HepG2 (cell line): ENCODE measurements around the gene C10orf67. TPM values are rescaled to one million over a fixed set of nuclear protein-coding genes. Genes with fewer than 3 reads are reported as not detected.
A peak's percentile ranks its signal among the peaks of the same experiment; 100 is the strongest.

Experiments used
- ATAC-seq: fragments of 200-7000 bp; cut with Tn5 transposase; 3 replicates; pipeline ENCODE4 v1.9.1; 2020; ENCODE audit warnings: mild to moderate bottlenecking, moderate library complexity
- BruUV-seq: library from RNA; stranded (reverse); fragments of 400-500 nt; replicated peaks from 2 replicates; lab custom pipeline; 2021; lab: Mats Ljungman, UMichigan
- CTCF ChIA-PET: fragments of 300-600 bp; formaldehyde crosslinking; extraction: SDS; loops from one replicate; lab custom pipeline; 2021; ENCODE audit warnings: low total read pairs, inconsistent platforms, low intra/inter-chr PET ratio; lab: Yijun Ruan, JAX
- POLR2A ChIA-PET: fragments of 350-600 bp; sonication (Branson Sonifier 250); formaldehyde crosslinking; loops from one replicate; lab custom pipeline; 2020; ENCODE audit warnings: antibody characterized with exemption, inconsistent platforms; lab: Yijun Ruan, JAX
- DNase-seq: peaks from one replicate; pipeline ENCODE4 v3.0.0-alpha.2; 2015; ENCODE audit warnings: low spot score
- FAIRE-seq: peaks from 3 replicates; lab custom pipeline; 2011; peaks lifted over from hg19 to GRCh38; lab: Jason Lieb, UNC
- H2AFZ ChIP-seq: one replicate; pipeline ENCODE4 v1.6.1; 2011; ENCODE audit warnings: low read length, inconsistent platforms
- H3K27ac ChIP-seq: fragments of 300-600 bp; 3 replicates; pipeline ENCODE4 v1.8.0; 2011; ENCODE audit warnings: mixed run types, mild to moderate bottlenecking, mixed read lengths, low read length, inconsistent platforms; ENCODE audit not compliant: insufficient read depth; ENCODE audit errors: extremely low read length
- H3K27me3 ChIP-seq, 2 experiments: fragments of 200-600 bp in 1 of 2; 2 replicates in 1 of 2; 3 replicates in 1 of 2; pipeline versions ENCODE4 v1.6.0 to v1.8.0; 2011; ENCODE audit warnings: low read length in 2 of 2, mild to moderate bottlenecking in 2 of 2, moderate library complexity in 2 of 2, inconsistent platforms in 1 of 2; ENCODE audit not compliant: insufficient read depth in 2 of 2, control insufficient read depth in 1 of 2
- H3K36me3 ChIP-seq, 2 experiments: fragments of 200-600 bp in 1 of 2; replicated peaks in 1 of 2; 2 replicates in 1 of 2; 3 replicates in 1 of 2; pipeline versions ENCODE4 v1.5.1 to v1.8.0; 2011; ENCODE audit warnings: low read length in 2 of 2, inconsistent platforms in 1 of 2; ENCODE audit not compliant: insufficient read depth in 2 of 2, control insufficient read depth in 1 of 2
- H3K4me1 ChIP-seq: 2 replicates; pipeline ENCODE4 v1.5.1; 2012; ENCODE audit warnings: low read length, inconsistent platforms; ENCODE audit not compliant: insufficient read depth
- H3K4me2 ChIP-seq: 2 replicates; pipeline ENCODE4 v1.6.0; 2011; ENCODE audit warnings: low read depth, low read length, inconsistent platforms
- H3K4me3 ChIP-seq, 3 experiments: fragments of 200-600 bp in 1 of 3; sonication (generic), shearing (Covaris generic) in 1 of 3; replicated peaks in 1 of 3; 2 replicates each; pipeline ENCODE4 v1.5.1; 2011 to 2016; ENCODE audit warnings: low read length in 3 of 3, inconsistent platforms in 2 of 3, low read depth in 2 of 3, mild to moderate bottlenecking in 2 of 3, control low read depth in 1 of 3, mixed read lengths in 1 of 3; ENCODE audit not compliant: insufficient read depth in 1 of 3
- H3K79me2 ChIP-seq: one replicate; pipeline ENCODE4 v1.6.1; 2011; ENCODE audit warnings: low read length, inconsistent platforms; ENCODE audit not compliant: insufficient read depth
- H3K9ac ChIP-seq: 2 replicates; pipeline ENCODE4 v1.6.0; 2011; ENCODE audit warnings: mild to moderate bottlenecking, low read depth, low read length, inconsistent platforms; ENCODE audit not compliant: insufficient read depth
- H3K9me3 ChIP-seq: 2 replicates; pipeline ENCODE4 v1.5.1; 2012; ENCODE audit warnings: mild to moderate bottlenecking, low read length
- H4K20me1 ChIP-seq: 2 replicates; pipeline ENCODE4 v1.6.0; 2011; ENCODE audit warnings: inconsistent platforms, mild to moderate bottlenecking, low read length, moderate library complexity; ENCODE audit not compliant: insufficient read depth
- HNF4A ChIP-seq: sonication (generic); formaldehyde crosslinking; IDR thresholded peaks from 2 replicates; pipeline ENCODE4 v1.4.0; 2020; ENCODE audit warnings: missing genetic modification reagents
- HNF4G ChIP-seq, 2 experiments: sonication (generic) in 1 of 2; formaldehyde crosslinking in 1 of 2; IDR thresholded peaks; 2 replicates each; pipeline versions ENCODE4 v1.4.0 to v1.6.1; 2011 to 2020; ENCODE audit warnings: borderline replicate concordance in 2 of 2, low read depth in 2 of 2, mild to moderate bottlenecking in 2 of 2, low read length in 1 of 2, missing genetic modification reagents in 1 of 2, moderate library complexity in 1 of 2
- NFE2L1 ChIP-seq: sonication (generic); formaldehyde crosslinking; IDR thresholded peaks from 2 replicates; pipeline ENCODE4 v1.4.0; 2020; ENCODE audit warnings: missing genetic modification reagents, mild to moderate bottlenecking, borderline replicate concordance
- PATZ1 ChIP-seq: sonication (generic); formaldehyde crosslinking; IDR thresholded peaks from 2 replicates; pipeline ENCODE4 v1.4.0; 2020; ENCODE audit warnings: missing genetic modification reagents
- SALL1 ChIP-seq: sonication (generic); formaldehyde crosslinking; IDR thresholded peaks from 2 replicates; pipeline ENCODE4 v1.8.0; 2022; ENCODE audit warnings: mild to moderate bottlenecking, missing genetic modification reagents
- ZBTB38 ChIP-seq: sonication (generic); formaldehyde crosslinking; IDR thresholded peaks from 2 replicates; pipeline ENCODE4 v1.5.1; 2020; ENCODE audit warnings: mild to moderate bottlenecking, missing genetic modification reagents
- ZBTB43 ChIP-seq: sonication (generic); formaldehyde crosslinking; conservative IDR thresholded peaks from 2 replicates; pipeline ENCODE4 v1.4.0; 2020; ENCODE audit warnings: missing genetic modification reagents
- ZBTB7A ChIP-seq: sonication (generic); formaldehyde crosslinking; IDR thresholded peaks from 2 replicates; pipeline ENCODE4 v1.8.0; 2022; ENCODE audit warnings: mild to moderate bottlenecking, missing genetic modification reagents
- ZNF292 ChIP-seq: sonication (generic); formaldehyde crosslinking; IDR thresholded peaks from 2 replicates; pipeline ENCODE4 v1.8.1; 2022; ENCODE audit warnings: mild to moderate bottlenecking, low read depth, missing genetic modification reagents, borderline replicate concordance
- ZNF337 ChIP-seq: sonication (generic); formaldehyde crosslinking; IDR thresholded peaks from 2 replicates; pipeline ENCODE4 v1.5.1; 2020; ENCODE audit warnings: missing genetic modification reagents, low read depth, mild to moderate bottlenecking, borderline replicate concordance
- WGBS: methylation state at CpG from one replicate; pipeline ENCODE4 v1.1.6; 2017; ENCODE audit warnings: low lambda C conversion rate; 5-methylcytosine and 5-hydroxymethylcytosine counted together
- in situ Hi-C: cut with HindIII; loops from 2 replicates; pipeline ENCODE4 v1.10.0; 2017; ENCODE audit warnings: low pct_unique_long_range_greater_than_20kb; ENCODE audit not compliant: extremely low pct_ligation_motif_present
- intact Hi-C: fragments of 100-400 bp; cut with micrococcal nuclease; formaldehyde crosslinking; loops from one replicate; pipeline ENCODE4 v1.10.0; 2022; ENCODE audit not compliant: unreplicated experiment
- polyA plus RNA-seq, 8 experiments: library from polyadenylated mRNA; depleted of rRNA in 3 of 8; stranded (reverse) in 7 of 8; unstranded in 1 of 8; fragments of >200 nt; fragmentation: Illumina TruSeq in 4 of 8; extraction: Trizol in 4 of 8; gene quantifications; 2 replicates each; pipeline versions ENCODE4 v1.2.1 to v1.2.3, GENCODE V29; 2011 to 2016; ENCODE audit warnings: low read depth in 4 of 8, missing spikeins in 1 of 8, mixed read lengths in 1 of 8; ENCODE audit not compliant: insufficient read depth in 1 of 8
- total RNA-seq, 5 experiments: library from RNA; depleted of rRNA; stranded (reverse); fragments of >200 nt; fragmentation: Illumina TruSeq; extraction: Trizol; gene quantifications; 2 replicates each; pipeline ENCODE4 v1.2.3, GENCODE V29; 2016; ENCODE audit warnings: low read depth in 1 of 5

Gene C10orf67
- total and polyA plus RNA-seq, 2 of the 13 experiments (the other 11 are each of a cell fraction or from before 2014, with no cell fraction given), result not detected

- DNase-seq, result no peak
- Histone ChIP-seq H2AFZ (no peak overlapping the region), H3K4me3 (no peak overlapping the region), H3K79me2 (no peaks in the 10 kb centered on the region), H4K20me1 (no peaks in the 10 kb centered on the region), H3K27ac (no peak overlapping the region), H3K4me1 (peaks cover 3% of the 10 kb centered on the region), H3K9me3 (no peaks in the 10 kb centered on the region), H3K9ac (no peak overlapping the region), H3K27me3 (no peaks in the 10 kb centered on the region; a peak in 2 of 5 replicates), H3K36me3 (no peaks in the 10 kb centered on the region), H3K4me2 (no peak overlapping the region)
- POLR2A ChIA-PET, result no interaction called here
- CTCF ChIA-PET, result no interaction called here
- intact Hi-C loops (no loop called here), in situ Hi-C loops (no loop called here)
- ATAC-seq, result no peak
- WGBS, result 18% methylated on average over 7 of the region's 7 CpGs
- no peak for FAIRE-seq
- TF ChIP-seq NFE2L1 (CRISPR knock-in tag), result no peak
- no TSS peak for BruUV-seq
Measured at GRCh38 chr10:23280419-23281043, 64.1 kb downstream of the C10orf67 start.

GRCh38 chr10:23275355-23275754 is 69.2 kb downstream of the C10orf67 start:
- Histone ChIP-seq H3K27ac (no peak overlapping the region), H3K4me2 (no peak overlapping the region), H3K9me3 (peaks cover 11% of the 10 kb centered on the region; the same call in 1 of the 2 replicates), H3K9ac (no peak overlapping the region), H3K79me2 (no peaks in the 10 kb centered on the region), H3K27me3 (no peaks in the 10 kb centered on the region; a peak in 2 of 5 replicates), H3K4me3 (no peak overlapping the region), H2AFZ (no peak overlapping the region), H3K36me3 (no peaks in the 10 kb centered on the region), H4K20me1 (no peaks in the 10 kb centered on the region), H3K4me1 (peaks cover 11% of the 10 kb centered on the region)
- ChIA-PET CTCF (no interaction called here), POLR2A (no interaction called here)
- ATAC-seq, result peak; percentile 74
- DNase-seq, result peak; percentile 3
- FAIRE-seq, result peak; percentile 15
- in situ Hi-C loops (no loop called here), intact Hi-C loops (no loop called here)
- WGBS, result 0% methylated on average over 2 of the region's 2 CpGs
- no TSS peak for BruUV-seq
- TF ChIP-seq PATZ1 (CRISPR knock-in tag) (no peak), ZNF292 (CRISPR knock-in tag) (0 out of 2 replicates have a peak, but pooled peaks have one; percentile 37), ZBTB7A (no peak), HNF4G (IDR thresholded peaks at IDR 0.05; ENCODE audit: borderline replicate concordance, low read depth, low read length) (peak; percentile 55), HNF4G (CRISPR knock-in tag; IDR thresholded peaks at IDR 0.05; ENCODE audit: borderline replicate concordance, low read depth) (no peak), ZBTB43 (peak; percentile 57; the same call in 1 of the 2 replicates), SALL1 (CRISPR knock-in tag) (peak; percentile 29; the same call in 1 of the 2 replicates), ZBTB38 (CRISPR knock-in tag) (no peak), HNF4A (CRISPR knock-in tag) (peak; percentile 51), ZNF337 (CRISPR knock-in tag) (no peak)
